Stomach (tissue), 9 donors: ENCODE data around the gene TCF7. TPM values are rescaled to one million over a fixed set of nuclear protein-coding genes. Genes with fewer than 3 reads are reported as not detected.

ENCODE experiments used
- DNase-seq, 2 donors: peaks; one replicate each; pipeline versions ENCODE4 v3.0.0 to v3.0.0-alpha.2; 2013 to 2019
- H3K27ac ChIP-seq, 5 donors: fragments of 200-600 bp in 4 of 5; sonication (generic) in 4 of 5; one replicate each; pipeline ENCODE4 v1.5.1; 2013 to 2019; ENCODE audit warnings: mild to moderate bottlenecking in 1 of 5, moderate library complexity in 1 of 5
- H3K27me3 ChIP-seq, 3 donors: fragments of 200-600 bp; sonication (generic); one replicate each; pipeline ENCODE4 v1.5.1; 2017 to 2019; ENCODE audit warnings: mixed run types in 1 of 3
- H3K36me3 ChIP-seq, 4 donors: fragments of 200-600 bp; sonication (generic); 1 replicate in 3 of 4; 2 replicates in 1 of 4; pipeline ENCODE4 v1.5.1; 2016 to 2019
- H3K4me1 ChIP-seq, 4 donors: fragments of 200-600 bp; sonication (generic); one replicate each; pipeline ENCODE4 v1.5.1; 2016 to 2019
- H3K4me3 ChIP-seq, 4 donors: fragments of 200-600 bp; sonication (generic) in 3 of 4; one replicate each; pipeline ENCODE4 v1.5.1; 2016 to 2019; ENCODE audit warnings: mild to moderate bottlenecking in 1 of 4
- H3K9me3 ChIP-seq, 4 donors: fragments of 200-600 bp; sonication (generic); one replicate each; pipeline ENCODE4 v1.5.1; 2016 to 2019
- CTCF ChIP-seq, 7 experiments: fragments of 450-650 bp in 4 of 7; fragments of 200-600 bp in 3 of 7; sonication (generic) in 3 of 7; IDR thresholded peaks; one replicate each; pipeline ENCODE4 v1.5.1; 2016 to 2019; ENCODE audit warnings: antibody characterized with exemption in 7 of 7, control low read depth in 2 of 7, mild to moderate bottlenecking in 1 of 7
- EP300 ChIP-seq: sonication (generic); formaldehyde crosslinking; IDR thresholded peaks from one replicate; pipeline ENCODE4 v1.6.1; 2017; ENCODE audit warnings: antibody characterized with exemption
- POLR2A ChIP-seq, 4 donors: fragments of 450-650 bp; IDR thresholded peaks; one replicate each; pipeline ENCODE4 v1.6.1; 2016; ENCODE audit warnings: antibody characterized with exemption in 4 of 4, control low read depth in 2 of 4, mild to moderate bottlenecking in 1 of 4, moderate library complexity in 1 of 4
- POLR2AphosphoS5 ChIP-seq, 3 donors: sonication (generic); formaldehyde crosslinking; IDR thresholded peaks; one replicate each; pipeline ENCODE4 v1.6.1; 2016; ENCODE audit warnings: antibody characterized with exemption in 3 of 3
- WGBS, 5 donors: extraction: QIAGEN DNeasy Blood & Tissue Kit in 3 of 5; methylation state at CpG; one replicate each; pipeline versions ENCODE4 v1.1.5 to v1.1.7; 2013 to 2018; 5-methylcytosine and 5-hydroxymethylcytosine counted together
- intact Hi-C: fragments of 100-400 bp; cut with DNase I; formaldehyde crosslinking; loops from one replicate; pipeline ENCODE4 v1.15.1; 2023; ENCODE audit warnings: low total_unique reads
- polyA plus RNA-seq, 3 donors: library from polyadenylated mRNA; stranded (reverse); fragments of 200-250 nt; gene quantifications; one replicate each; pipeline ENCODE4 v1.2.3, GENCODE V29; 2013
- total RNA-seq, 5 donors: library from RNA; depleted of rRNA; stranded (reverse); fragments of >200 nt; gene quantifications; one replicate each; pipeline versions ENCODE4 v1.1.0 to v1.2.3, GENCODE V29; 2014 to 2016
- donor health status: healthy with polysubstance abuse.
- donor health status: Bipolar disorder and iron deficiency.
- donor health status: healthy.

Gene TCF7
- total and polyA plus RNA-seq, 8 donors: 3.7 to 13.3 (median 5.4) TPM; not detected in 1

- H3K27me3 ChIP-seq: no peaks in the 10 kb centered on the region
- peak in 1 of 2 donors; percentile 52 for DNase-seq
- no peak overlapping the region for H3K27ac ChIP-seq
- no peaks in the 10 kb centered on the region for H3K9me3 ChIP-seq
- H3K36me3 ChIP-seq: no peaks in the 10 kb centered on the region
- no peak overlapping the region for H3K4me3 ChIP-seq
- intact Hi-C loops: no loop called here
- no peak for TF ChIP-seq EP300
- TF ChIP-seq POLR2AphosphoS5 (IDR thresholded peaks at IDR 0.05): no peak
- peaks cover 0 to 4% (median 0%) of the 10 kb centered on the region in 4 donors for H3K4me1 ChIP-seq
- WGBS, 5 donors: 57 to 86% (median 72%) methylated on average over 12 of the region's 12 CpGs
These were observed 27.6 kb upstream of the TCF7 start for GRCh38 chr5:134086943-134087305.

GRCh38 chr5:134088291-134088690, 26.2 kb upstream of the TCF7 start:
- Histone ChIP-seq H3K4me1 (peaks cover 0 to 4% (median 3%) of the 10 kb centered on the region in 4 donors), H3K9me3 (no peaks in the 10 kb centered on the region), H3K27me3 (no peaks in the 10 kb centered on the region), H3K36me3 (no peaks in the 10 kb centered on the region), H3K4me3 (no peak overlapping the region), H3K27ac (no peak overlapping the region)
- intact Hi-C loops: no loop called here
- TF ChIP-seq CTCF (IDR thresholded peaks at IDR 0.05) (no peak), EP300 (no peak), POLR2AphosphoS5 (IDR thresholded peaks at IDR 0.05) (no peak), POLR2A (IDR thresholded peaks at IDR 0.05) (no peak)
- DNase-seq: no peak

GRCh38 chr5:134088994-134089560, 25.4 kb upstream of the TCF7 start:
- Histone ChIP-seq H3K4me1 (peaks cover 2 to 11% (median 7%) of the 10 kb centered on the region in 4 donors), H3K27ac (no peak overlapping the region), H3K36me3 (no peaks in the 10 kb centered on the region), H3K4me3 (no peak overlapping the region), H3K9me3 (no peaks in the 10 kb centered on the region), H3K27me3 (no peaks in the 10 kb centered on the region)
- intact Hi-C loops: no loop called here
- no peak for TF ChIP-seq POLR2AphosphoS5 (IDR thresholded peaks at IDR 0.05)
- no peak for TF ChIP-seq CTCF (IDR thresholded peaks at IDR 0.05)
- no peak for TF ChIP-seq POLR2A (IDR thresholded peaks at IDR 0.05)
- no peak for TF ChIP-seq EP300
- 80 to 93% (median 87%) methylated on average over 5 of the region's 5 CpGs for WGBS, 5 donors
- DNase-seq: no peak

- peak in 1 of 2 donors; percentile 46 for DNase-seq
- Histone ChIP-seq H3K27me3 (no peaks in the 10 kb centered on the region), H3K9me3 (no peaks in the 10 kb centered on the region), H3K4me3 (no peak overlapping the region), H3K27ac (no peak overlapping the region), H3K36me3 (no peaks in the 10 kb centered on the region), H3K4me1 (peaks cover 7 to 21% (median 9%) of the 10 kb centered on the region in 4 donors)
- no peak for TF ChIP-seq POLR2A (IDR thresholded peaks at IDR 0.05)
- TF ChIP-seq EP300: no peak
- no peak for TF ChIP-seq POLR2AphosphoS5 (IDR thresholded peaks at IDR 0.05)
- no peak for TF ChIP-seq CTCF (IDR thresholded peaks at IDR 0.05)
- intact Hi-C loops: no loop called here
- 44 to 68% (median 63%) methylated on average over 5 of the region's 5 CpGs for WGBS, 5 donors
These were observed 24.0 kb upstream of the TCF7 start for GRCh38 chr5:134090522-134090921.

- H3K4me1 ChIP-seq: peaks cover 7 to 21% (median 9%) of the 10 kb centered on the region in 4 donors
- no peaks in the 10 kb centered on the region for H3K9me3 ChIP-seq
- H3K36me3 ChIP-seq: no peaks in the 10 kb centered on the region
- no peak overlapping the region for H3K27ac ChIP-seq
- no peak overlapping the region for H3K4me3 ChIP-seq
- no peaks in the 10 kb centered on the region for H3K27me3 ChIP-seq
- intact Hi-C loops: no loop called here
- TF ChIP-seq POLR2A (IDR thresholded peaks at IDR 0.05) (no peak), EP300 (no peak), POLR2AphosphoS5 (IDR thresholded peaks at IDR 0.05) (no peak), CTCF (IDR thresholded peaks at IDR 0.05) (no peak)
- no peak for DNase-seq
- 50 to 57% (median 55%) methylated on average over 6 of the region's 6 CpGs for WGBS, 5 donors
These were observed 22.8 kb upstream of the TCF7 start for GRCh38 chr5:134091626-134092121.
